ENCODE results near the gene MACROD1.

Gene MACROD1

DNA sequence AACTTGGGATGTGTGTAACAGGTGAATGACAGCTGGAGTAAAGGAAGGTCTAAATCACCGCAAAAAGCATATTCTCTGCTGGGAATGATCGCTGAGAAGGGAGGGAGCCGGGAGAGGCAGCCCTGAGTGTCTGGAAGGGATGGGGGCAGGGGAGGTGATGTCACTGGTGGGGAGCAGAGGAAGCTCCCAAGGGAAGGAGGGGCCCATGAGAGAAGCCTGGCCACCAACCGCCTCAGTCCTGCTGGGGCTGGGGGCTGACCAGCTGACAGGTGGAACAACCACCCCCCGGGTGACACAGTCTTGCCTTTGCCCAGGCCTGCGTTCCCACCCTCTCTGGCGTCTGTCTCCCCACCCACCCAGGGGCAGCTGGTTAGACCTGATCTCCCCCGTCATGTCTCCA is 136.1 kb downstream of the MACROD1 start:
- DNase-seq: no peak

DNA sequence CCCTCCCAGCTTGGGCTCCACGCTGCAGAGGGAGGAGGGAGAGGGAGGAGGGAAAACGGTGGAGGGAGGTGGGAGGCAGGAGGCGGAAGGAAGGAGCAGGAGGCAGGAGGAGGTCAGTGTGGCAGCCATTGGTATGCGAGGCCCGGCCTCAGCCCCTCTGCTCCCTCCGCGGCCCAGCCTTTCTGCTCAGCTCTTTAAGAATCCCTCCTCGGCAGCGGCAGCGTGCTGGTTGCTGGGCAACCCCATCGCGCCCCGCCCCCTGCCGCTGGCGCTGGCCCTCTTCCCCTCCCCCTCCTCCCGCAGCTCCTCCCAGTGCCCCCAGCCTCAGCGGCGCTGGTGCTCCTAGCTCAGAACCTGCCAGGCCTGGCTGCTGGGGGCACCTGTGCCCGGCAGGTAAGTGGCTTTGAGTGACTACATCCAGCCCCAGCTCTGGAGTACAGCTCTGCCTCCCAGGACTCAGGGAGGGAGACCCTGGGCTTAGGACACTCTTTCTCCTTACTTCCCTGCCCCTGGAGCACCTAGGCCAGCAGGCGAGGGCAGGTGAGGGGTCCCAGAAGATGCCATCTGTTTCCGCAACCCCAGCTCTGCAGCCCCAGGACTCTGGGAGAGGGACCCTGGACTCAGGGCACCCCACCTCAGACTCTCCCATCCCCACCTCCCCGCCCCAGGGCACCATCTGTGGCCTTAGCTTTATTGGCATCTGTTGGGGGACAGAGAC is 137.4 kb downstream of the MACROD1 start:
- DNase-seq: no peak

DNA sequence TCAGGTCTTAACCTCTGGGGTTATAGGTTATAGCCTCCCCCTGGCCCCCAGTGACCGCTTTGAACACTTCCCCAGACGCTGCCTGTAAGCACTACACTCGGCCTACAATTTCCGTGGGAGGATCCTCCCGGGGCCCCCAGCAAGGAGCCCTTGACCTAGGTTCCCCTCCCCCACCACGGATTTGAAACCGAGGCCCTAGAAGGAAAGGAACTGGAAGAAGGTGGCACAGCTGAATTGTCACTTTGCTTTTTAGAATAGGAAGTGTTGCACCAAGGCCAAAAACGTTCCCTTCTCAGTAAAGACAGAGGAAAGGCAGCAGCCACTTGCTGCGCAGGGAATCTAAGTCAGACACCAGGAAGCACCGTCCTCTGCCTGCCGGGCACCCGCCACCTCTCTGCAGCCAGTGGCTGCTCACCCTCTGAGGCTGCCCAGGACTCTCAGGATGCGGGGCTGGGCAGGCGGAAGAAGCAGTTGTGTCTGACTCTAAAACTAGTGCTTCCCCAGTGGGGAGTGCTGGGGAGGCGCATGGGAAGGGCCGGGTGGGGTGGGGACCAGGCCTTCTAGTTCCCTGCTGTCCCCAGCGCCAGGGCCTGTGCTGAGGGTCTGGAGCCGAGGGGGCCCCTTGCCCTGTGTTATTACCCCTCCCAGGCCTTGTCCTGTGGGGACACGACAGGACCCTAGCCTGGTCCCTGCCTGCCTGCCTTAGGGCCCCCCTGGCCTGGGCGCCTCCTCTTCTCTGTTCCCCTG is 138.1 kb downstream of the MACROD1 start:
- DNase-seq: peak; percentile 72

DNA sequence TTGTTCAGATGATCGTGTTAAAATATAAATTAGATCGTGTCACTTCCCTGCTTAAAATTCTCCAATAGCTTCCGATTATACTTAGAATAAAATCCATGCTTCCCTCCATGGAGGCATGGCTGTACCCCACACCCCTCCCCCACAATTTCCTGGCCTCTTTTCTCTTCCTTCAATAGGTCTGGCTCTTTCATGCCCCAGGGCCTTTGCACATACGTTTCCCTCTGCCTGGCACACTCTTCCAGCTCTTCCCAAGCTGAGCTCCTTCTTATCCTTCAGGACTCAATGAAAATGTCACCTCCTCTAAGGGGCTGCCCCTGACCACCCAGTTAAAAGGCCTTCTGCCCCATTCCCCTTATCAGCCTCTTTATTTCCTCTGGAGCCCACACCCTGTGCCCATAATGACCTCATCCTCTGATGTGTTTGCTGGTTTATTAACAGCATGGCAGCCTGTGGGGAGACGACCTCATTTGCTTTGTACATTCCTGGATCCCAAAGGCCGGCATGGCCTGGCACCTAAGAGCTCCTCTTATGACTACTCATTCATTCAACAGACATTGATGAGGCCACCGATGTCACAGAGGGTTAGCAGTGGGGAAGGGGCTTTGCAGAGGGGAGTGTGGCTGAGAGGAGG is 139.2 kb downstream of the MACROD1 start:
- no peak for DNase-seq

DNA sequence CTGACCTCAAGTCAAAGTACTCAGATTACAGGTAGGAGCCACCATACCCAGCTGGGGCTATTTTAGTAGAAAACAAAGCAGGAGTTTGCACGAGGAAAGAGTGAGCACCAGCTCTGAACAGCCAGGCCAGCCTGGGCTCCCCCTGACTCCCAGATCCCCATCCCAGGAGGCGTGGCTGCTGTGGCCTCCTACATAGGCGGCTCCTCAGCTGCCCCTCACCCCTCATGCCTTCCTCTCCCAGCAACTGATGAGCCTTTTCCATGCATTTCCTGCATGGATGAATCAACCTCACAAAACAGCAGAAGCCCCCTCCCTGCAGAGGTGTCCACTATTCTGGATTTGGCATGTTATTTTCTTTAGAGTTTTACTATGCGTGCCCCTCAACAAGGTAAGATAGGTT is 140.7 kb downstream of the MACROD1 start:
- no peak for DNase-seq

DNA sequence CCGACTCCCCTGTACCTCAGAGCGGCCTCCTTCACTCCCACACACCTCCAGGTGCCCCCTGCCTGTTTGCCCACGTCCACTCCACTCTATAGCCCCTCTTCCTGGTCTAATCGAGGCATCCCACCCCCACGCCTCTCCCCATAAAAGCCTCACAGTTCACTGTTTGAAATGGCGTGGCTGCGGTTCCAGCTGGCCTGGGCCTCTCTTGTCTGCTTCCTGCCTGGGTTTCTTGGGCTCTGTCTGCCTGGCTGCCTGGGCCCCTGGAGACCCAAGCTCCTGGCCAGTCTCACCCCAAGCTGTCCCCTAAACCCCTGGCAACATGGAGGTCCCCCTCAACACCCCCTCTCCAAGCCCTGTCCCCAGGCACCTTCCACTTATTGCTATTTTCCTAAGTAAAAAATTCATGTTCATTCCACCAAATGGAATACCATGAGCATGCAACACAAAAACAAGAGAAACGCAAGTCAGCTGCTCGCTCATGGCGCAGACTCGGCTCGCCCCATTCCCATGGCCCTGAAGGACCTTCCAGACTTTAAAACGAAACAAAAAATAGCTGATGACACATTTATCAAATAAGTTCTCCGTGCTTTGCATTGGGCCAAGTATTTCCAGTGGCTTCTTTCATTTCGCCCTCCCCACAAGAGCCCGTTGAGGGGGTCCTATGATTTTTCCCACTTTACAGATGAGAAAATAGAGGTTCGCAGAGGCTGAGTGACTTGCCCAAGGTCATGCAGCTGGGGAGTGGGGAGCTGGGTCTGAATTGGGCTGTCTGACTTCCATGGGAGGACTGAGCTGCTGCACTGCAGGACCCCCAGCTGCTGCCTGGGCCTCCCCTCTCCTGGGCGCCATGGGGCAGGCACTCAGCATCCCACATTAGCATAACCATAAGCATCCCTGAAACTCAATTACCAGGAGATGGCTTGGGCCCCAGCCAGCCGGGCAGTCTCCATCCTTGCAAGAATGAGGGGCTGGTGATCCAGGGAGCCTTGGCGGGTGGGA is 141.9 kb downstream of the MACROD1 start:
- DNase-seq: no peak

DNA sequence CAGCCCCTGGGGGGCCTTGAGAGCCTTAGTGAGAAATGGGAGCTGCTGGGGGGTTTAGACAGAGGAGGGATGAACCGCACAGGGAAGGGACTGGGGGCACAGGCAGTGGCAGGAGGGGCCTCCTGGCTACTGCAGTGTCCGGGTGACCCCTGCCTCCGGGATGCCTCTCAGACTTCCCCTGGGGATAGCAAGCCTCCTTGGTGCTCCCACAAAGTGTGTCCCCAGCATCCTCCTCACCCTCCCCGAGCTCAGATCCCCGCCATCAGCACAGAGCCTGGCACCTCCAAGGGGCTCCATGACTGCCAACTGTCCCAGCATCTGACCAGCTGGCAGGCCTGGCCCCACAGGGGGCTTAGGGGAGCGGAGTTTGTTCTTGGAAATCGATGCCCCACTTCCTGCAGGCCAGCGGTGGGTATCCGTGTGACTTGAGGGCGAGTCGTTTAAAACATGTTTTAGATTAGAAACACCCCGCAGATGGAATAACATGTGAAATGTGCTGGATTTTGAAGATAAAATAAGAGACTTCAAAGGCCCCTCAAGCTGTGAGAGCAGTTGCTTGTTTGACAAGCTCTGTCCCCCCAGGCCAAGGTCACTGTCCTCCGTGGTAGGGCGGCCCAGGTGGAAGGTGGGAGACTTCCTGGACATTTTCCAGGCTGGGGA is 143.7 kb downstream of the MACROD1 start:
- no peak for DNase-seq

DNA sequence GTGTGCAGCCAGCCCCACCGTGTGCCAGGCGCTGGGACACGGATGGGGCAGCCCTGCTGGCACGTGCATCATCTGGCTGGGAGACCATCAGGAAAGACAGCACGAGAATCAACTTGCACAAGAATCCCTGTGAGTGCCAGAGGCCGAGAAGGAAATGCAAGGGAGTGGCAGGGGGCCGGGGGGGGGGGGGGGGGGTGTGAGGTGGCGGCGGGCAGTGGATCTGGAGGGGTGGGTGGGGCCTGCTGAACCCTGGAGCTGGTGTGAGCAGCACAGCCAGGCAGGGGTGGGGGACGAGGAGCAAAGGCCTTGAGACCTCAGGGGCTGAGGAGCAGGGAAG is 144.2 kb downstream of the MACROD1 start:
- DNase-seq: no peak

DNA sequence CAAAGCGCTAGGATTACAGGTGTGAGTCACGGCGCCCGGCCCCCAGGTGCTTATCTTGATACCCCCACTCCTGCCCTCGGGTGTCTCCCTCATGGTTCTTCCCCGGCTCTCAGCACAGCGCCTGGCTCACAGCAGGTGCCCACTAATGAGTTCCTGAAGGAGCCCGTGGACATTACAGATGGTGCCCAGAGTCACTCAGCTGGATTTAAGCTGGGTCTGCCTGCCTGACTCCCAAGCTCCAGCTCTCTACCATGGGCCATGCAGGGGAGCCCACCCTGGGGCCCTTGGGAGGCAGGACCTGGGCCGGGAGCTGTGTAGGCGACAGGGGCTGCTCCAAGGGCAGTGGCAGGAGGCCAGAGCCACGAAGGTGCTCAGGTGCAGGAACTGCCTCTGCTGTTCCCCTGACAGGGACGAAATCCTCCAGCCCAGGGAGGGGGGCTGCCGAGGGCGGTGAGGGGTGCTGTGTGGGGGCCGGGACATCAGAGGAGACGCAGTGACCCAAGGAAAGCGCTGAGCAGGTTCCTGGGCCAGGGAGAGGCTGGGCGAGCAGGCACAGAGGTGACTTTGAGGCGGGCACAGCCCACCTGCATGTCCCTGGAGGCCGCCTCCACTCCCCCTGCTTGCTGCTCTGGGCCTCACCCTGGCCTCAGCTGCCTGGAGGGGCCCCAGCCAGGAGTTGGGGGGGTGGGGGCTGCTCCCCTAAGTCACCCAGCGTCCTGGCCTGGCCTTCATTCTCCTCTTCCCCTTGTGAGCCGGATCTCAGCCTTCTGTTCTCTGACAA is 144.7 kb downstream of the MACROD1 start:
- no peak for DNase-seq

DNA sequence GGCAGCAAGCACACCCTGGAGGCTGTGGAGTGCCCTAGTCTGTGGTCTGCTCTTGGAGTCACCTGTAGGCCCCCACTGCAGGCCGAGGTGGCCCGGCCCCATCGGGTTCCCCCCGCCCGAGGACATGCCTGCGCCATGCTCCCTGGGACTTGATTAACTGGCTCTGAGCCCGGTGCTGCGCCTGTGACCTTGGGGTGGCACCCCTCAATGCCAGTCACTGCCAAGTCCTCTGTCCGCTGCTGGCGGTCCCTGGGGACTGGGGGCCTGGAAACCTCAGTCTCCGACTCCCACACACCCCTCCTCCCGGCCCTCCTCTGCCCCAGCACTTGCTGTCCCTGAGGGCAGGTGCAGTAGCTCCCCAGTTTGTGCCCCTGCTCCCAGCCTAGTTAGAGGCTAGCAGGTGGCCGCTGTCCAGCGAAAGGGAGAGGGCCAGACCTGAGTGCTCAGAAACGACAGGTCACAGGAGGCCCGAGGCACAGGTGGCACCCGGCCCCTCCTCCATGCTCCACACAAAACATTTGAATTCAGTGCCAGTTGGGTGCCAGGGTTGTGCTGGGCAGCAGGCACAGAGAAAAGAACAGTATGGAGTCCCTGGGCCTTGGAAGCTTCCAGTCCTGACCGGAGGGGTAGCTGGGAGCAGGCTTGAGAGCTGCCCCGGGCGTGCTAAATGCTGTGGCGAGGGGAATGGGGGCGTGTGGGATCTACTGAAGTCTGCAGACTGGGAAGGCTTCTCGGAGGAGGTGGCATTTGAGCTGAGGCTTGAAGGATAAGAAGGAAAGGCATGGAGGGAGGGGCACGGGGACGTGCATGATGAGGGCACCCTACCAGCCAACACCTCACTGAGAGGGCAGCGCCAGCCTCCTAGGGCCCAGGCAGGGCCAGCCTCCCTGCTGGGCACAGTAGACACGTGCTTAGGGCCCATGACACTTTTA is 146.5 kb downstream of the MACROD1 start:
- no peak for DNase-seq

DNA sequence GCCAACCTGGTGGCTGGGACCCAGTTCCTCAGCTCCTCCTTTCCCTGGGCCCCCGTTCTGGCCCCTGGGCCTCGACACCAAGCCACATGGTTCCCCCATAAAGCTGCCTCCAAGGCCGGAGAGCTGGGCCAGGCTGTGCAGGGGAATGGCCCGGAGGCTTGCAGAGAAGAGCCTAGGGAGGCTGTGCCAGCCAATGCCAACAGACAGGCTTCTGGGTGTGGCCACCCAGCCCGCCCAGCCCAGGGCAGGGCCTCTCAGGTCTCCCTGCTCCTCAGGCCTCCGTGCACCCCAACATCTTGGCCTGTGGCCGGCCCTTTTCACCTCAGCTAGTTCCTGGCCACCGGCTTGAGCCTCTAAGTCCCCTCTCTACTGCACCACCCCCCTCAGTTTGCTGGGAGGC is 147.6 kb downstream of the MACROD1 start:
- no peak for DNase-seq

DNA sequence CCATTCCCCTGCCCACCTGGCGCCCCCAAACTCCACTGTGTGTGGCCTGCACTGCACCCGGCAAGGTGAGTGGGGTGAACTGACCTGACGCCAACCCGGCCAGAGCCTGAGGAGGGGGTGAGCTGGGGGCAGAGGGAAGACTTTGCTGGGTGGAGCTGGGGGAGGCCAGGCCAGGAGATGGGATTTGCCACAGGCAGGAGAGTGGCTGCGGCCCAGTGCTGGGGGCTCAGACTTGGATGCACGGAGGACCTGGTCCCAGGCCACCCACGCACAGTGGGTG is 148.0 kb downstream of the MACROD1 start:
- no peak for DNase-seq

DNA sequence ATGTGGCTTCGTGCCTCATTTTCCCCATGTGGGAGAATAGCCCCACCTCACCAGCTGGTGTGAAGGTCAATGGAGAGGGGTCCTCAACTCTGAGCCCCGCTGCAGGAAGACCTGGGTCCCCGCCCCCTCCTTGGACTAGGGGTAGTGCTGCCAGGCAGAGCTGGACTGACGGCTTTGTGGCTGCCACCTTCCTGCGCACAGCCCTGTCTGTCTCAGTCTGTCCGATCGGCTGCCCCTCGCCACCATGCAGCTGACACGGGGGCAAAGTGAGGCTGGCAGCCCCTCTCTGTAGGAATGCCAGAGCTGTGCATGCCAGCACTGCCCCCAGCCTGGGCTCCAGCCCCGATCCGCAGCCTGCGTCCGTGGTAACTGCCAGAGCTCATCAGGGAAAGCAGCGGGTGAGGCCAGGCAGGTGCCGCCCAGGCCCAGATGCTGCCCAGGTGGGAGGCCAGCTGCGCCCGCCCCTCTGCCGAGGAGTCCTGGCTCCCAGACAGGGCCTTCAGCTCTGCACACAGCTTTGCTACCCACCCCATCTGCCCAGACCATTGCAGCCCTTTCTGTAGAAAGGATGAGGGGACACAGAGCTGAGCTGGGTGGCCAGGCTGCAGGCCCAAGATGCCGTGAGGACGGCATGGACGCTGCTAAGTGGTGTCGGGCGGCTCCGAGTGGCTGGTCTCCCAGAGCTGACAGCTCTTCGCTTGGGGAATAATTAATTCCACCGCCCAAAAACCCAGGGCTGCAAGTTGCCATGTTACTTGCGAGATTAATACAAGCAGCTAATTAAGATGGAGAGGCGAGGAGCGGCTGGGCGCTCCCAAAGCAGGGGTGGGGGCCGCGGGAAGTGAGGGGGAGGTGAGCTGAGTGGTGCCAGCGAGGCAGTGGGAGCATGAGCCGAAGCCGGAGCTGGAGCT is 149.7 kb downstream of the MACROD1 start:
- DNase-seq: no peak

DNA sequence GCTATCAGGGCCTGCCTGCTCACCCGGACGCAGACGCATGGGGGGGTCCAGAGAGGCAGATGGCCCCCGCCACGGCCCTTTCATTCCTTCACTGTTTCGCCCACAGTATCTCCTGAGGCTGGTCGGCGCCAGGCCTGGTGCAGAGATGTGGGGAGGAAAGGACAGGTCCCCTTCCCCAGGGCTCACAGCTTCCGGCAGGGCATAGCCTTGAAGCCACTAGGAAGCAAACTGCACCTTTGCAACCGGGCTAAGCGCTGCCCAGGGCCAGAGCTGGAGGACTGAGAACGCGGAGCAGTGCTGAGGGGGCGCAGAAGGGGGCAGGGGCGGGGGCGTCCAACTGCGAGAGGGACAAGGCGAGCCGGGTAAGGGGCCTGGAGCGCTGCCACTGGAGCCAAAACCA is 150.4 kb downstream of the MACROD1 start:
- no peak for DNase-seq

DNA sequence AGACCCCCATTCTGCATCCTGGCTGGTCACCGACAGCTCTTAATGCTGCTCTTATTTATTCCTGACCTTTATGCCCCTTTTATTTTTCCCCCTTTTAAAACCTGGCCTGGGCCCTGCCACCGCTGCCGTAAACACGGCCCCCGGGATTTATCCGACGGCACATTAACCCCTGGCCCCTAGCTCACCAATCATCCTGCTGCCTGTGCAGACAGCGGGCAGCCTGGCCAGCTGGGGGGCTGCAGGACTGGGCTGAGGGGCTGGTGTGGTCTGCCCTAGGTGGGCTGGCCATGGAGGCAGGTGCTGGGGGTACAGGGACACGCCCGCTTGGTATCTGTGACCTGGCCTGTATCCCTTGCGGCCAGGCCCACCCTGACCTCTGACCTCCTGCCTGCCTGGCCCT is 151.6 kb downstream of the MACROD1 start:
- DNase-seq: no peak

DNA sequence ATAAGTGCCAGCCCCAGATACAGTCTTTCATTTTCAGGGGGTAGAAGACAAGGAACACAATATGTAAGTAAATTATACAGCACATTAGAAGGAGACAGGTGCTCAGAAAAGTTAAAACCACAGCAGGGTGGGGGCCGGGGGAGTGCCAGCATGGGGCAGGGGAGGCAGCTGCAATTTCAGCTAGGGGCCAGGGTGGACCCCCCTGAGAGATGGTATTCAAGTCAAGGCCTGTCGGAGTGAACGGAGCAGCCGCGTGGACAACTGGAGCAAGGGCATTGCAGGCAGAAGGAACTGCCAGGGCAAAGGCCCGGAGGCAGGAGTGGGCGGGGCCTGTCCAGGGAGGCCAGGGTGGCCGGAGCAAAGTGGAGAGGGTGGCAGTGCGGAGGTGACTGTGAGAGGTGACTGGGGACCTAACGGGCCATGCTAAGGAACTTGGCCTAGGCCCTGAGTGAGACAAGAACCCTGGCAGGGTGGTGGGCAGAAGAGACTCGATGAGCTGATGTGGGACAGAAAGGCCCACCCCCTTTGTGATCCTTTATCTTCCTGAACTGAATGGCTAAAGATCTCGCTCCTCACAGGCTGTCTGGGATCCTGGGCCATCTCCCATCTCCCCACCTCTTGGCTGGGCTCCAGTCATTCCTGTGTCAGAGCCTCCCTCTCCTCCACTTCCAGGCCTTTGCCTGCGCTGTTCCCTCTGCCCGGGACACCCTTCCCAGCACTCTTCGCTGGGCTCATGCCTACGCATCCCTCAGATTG is 152.6 kb downstream of the MACROD1 start:
- DNase-seq: no peak

DNA sequence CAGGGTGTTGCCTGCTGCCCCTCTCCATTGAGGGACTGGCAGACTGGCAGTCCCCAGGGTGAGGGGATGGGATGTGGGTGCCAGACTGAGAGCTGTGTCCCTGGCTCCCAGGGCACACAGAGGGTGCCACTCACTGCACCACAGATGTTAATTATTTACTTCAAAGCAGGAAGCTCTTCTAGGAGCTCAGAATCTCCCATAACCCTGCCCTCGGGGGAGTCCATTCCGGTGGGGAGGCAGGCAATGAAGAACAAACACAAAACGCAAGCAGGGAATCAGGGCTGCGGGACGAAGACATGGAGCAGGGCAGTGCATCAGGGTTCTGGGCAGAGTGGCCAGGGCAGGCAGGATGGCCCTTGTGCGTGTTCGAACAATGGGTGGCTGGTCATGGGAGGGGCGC is 154.5 kb downstream of the MACROD1 start:
- DNase-seq: no peak

DNA sequence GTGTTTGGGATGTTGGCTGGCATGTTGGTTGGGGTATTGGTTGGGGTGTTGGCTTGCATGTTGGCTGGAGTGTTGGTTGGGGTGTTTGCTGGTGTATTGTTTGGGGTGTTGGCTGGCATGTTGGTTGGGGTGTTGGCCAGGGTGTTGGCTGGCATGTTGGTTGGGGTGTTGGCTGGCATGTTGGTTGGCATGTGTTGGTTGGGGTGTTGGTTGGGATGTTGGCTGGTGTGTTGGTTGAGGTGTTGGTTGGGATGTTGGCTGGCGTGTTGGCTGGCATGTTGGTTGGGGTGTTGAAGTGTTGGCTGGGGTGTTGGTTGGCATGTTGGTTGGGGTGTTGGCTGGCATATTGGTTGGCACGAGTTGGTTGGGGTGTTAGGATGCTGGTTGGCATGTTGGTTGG is 155.1 kb downstream of the MACROD1 start:
- no peak for DNase-seq

DNA sequence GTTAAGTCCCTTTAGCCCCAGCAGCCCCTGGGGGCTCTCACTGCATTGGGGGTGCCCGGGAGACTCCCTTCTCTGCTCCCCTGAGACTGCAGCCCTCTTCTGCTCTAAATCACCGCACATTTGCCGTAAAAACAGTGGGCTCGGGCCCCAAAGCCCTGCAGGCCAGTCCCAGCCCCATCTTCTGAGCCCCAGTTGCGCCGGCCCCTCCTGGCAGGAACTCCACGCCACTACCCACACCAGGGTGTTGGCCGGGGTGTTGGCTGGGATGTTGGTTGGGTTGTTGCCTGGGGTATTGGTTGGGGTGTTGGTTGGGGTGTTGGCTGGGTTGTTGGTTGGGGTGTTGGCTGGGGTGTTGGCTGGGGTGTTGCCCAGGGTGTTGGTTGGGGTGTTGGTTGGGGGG is 156.2 kb downstream of the MACROD1 start:
- no peak for DNase-seq
